GM23338 (cell line): ENCODE results near the gene CRTC1. TPM values are rescaled to one million over a fixed set of nuclear protein-coding genes. Genes with fewer than 3 reads are reported as not detected.
A peak's percentile ranks its signal among the peaks of the same experiment; 100 is the strongest.

Experiments
- ATAC-seq: fragments of 200-7000 bp; cut with Tn5 transposase; 3 replicates; pipeline ENCODE4 v1.9.1; 2020
- DNase-seq: peaks from one replicate; pipeline ENCODE4 v3.0.0-alpha.2; 2015; ENCODE audit warnings: low spot score
- H2AFZ ChIP-seq: fragments of 200-600 bp; sonication (generic); 2 replicates; pipeline ENCODE4 v1.8.0; 2016; ENCODE audit warnings: antibody characterized with exemption, mild to moderate bottlenecking, moderate library complexity
- H3F3A ChIP-seq: fragments of 200-600 bp; sonication (generic); replicated peaks from 2 replicates; pipeline ENCODE4 v1.8.0; 2017; ENCODE audit warnings: antibody characterized with exemption, mixed run types, low read depth
- H3K27ac ChIP-seq: fragments of 200-600 bp; sonication (generic); 2 replicates; pipeline ENCODE4 v1.6.1; 2016; ENCODE audit warnings: low read depth
- H3K27me3 ChIP-seq: fragments of 200-600 bp; sonication (generic); 2 replicates; pipeline ENCODE4 v1.8.0; 2016; ENCODE audit warnings: mild to moderate bottlenecking, mixed run types, moderate library complexity; ENCODE audit not compliant: insufficient read depth
- H3K36me3 ChIP-seq: fragments of 200-600 bp; sonication (generic); 2 replicates; pipeline ENCODE4 v1.8.0; 2016; ENCODE audit warnings: mild to moderate bottlenecking; ENCODE audit not compliant: insufficient read depth
- H3K4me1 ChIP-seq: fragments of 200-600 bp; sonication (generic); 2 replicates; pipeline ENCODE4 v1.8.0; 2016; ENCODE audit warnings: mild to moderate bottlenecking, moderate library complexity; ENCODE audit not compliant: insufficient read depth
- H3K4me2 ChIP-seq: fragments of 200-600 bp; sonication (generic); 2 replicates; pipeline ENCODE4 v1.7.1; 2017; ENCODE audit warnings: mixed run types
- H3K4me3 ChIP-seq: fragments of 200-600 bp; sonication (generic); 2 replicates; pipeline ENCODE4 v1.6.1; 2016; ENCODE audit warnings: mixed run types
- H3K79me2 ChIP-seq: fragments of 200-600 bp; sonication (generic); replicated peaks from 2 replicates; pipeline ENCODE4 v1.8.0; 2017; ENCODE audit warnings: mild to moderate bottlenecking; ENCODE audit not compliant: insufficient read depth
- H3K9me2 ChIP-seq: fragments of 200-600 bp; sonication (generic); 2 replicates; pipeline ENCODE4 v1.8.0; 2017; ENCODE audit not compliant: insufficient read depth
- H4K20me1 ChIP-seq: fragments of 200-600 bp; sonication (generic); replicated peaks from 2 replicates; pipeline ENCODE4 v1.8.0; 2017; ENCODE audit warnings: mild to moderate bottlenecking; ENCODE audit not compliant: insufficient read depth
- H3K27ac Mint-ChIP-seq: 2 replicates; pipeline ENCODE4 v1.8.0; 2020; ENCODE audit warnings: inconsistent platforms, mild to moderate bottlenecking, moderate library complexity, mixed read lengths
- H3K27me3 Mint-ChIP-seq: 3 replicates; pipeline ENCODE4 v1.8.0; 2022; ENCODE audit warnings: low read depth, mild to moderate bottlenecking, moderate library complexity, mixed read lengths, inconsistent platforms; ENCODE audit not compliant: insufficient read depth, poor library complexity
- H3K36me3 Mint-ChIP-seq: 3 replicates; pipeline ENCODE4 v1.8.0; 2021; ENCODE audit warnings: low read depth, mild to moderate bottlenecking, inconsistent platforms, moderate library complexity, mixed read lengths
- H3K4me1 Mint-ChIP-seq: 3 replicates; pipeline ENCODE4 v1.8.0; 2020; ENCODE audit warnings: mild to moderate bottlenecking, inconsistent platforms, mixed read lengths
- H3K4me3 Mint-ChIP-seq: 3 replicates; pipeline ENCODE4 v1.8.0; 2021; ENCODE audit warnings: moderate library complexity, mild to moderate bottlenecking, inconsistent platforms, mixed read lengths
- H3K9me3 Mint-ChIP-seq: 3 replicates; pipeline ENCODE4 v1.8.0; 2020; ENCODE audit warnings: moderate library complexity, mild to moderate bottlenecking, inconsistent platforms, mixed read lengths
- CREB1 ChIP-seq: fragments of 250-450 bp; sonication (Bioruptor Pico); IDR thresholded peaks from 2 replicates; pipeline ENCODE4 v1.5.0; 2020; ENCODE audit warnings: low read depth, mild to moderate bottlenecking, moderate library complexity
- CTCF ChIP-seq, 2 experiments: fragments of 200-600 bp in 1 of 2; sonication (generic) in 1 of 2; conservative IDR thresholded peaks; 2 replicates each; pipeline versions ENCODE4 v1.5.1 to v1.6.1; 2016 to 2017; ENCODE audit warnings: antibody characterized with exemption in 2 of 2, low read depth in 2 of 2, mild to moderate bottlenecking in 2 of 2, moderate library complexity in 1 of 2
- ETS1 ChIP-seq: IDR thresholded peaks from 2 replicates; pipeline ENCODE4 v1.6.1; 2016; ENCODE audit warnings: antibody characterized with exemption
- EZH2 ChIP-seq: fragments of 200-600 bp; sonication (generic); IDR thresholded peaks from one replicate; pipeline ENCODE4 v1.8.0; 2017; ENCODE audit warnings: antibody characterized with exemption, mild to moderate bottlenecking, low read depth; ENCODE audit not compliant: unreplicated experiment
- NANOG ChIP-seq: IDR thresholded peaks from 2 replicates; pipeline ENCODE4 v1.6.1; 2016; ENCODE audit warnings: antibody characterized with exemption, borderline replicate concordance
- REST ChIP-seq: IDR thresholded peaks from one replicate; pipeline ENCODE4 v1.6.1; 2018; ENCODE audit warnings: antibody characterized with exemption; ENCODE audit not compliant: unreplicated experiment
- STAT1 ChIP-seq: IDR thresholded peaks from one replicate; pipeline ENCODE4 v1.6.1; 2016; ENCODE audit warnings: antibody characterized with exemption; ENCODE audit not compliant: unreplicated experiment
- ZNF114 ChIP-seq: fragments of 250-450 bp; sonication (Bioruptor Pico); IDR thresholded peaks from 2 replicates; pipeline ENCODE4 v1.5.0; 2020; ENCODE audit warnings: mild to moderate bottlenecking, moderate library complexity
- polyA plus RNA-seq: library from polyadenylated mRNA; unstranded; fragments of >200 nt; fragmentation: Nextera tagmentation; extraction: Ambion mirVana; gene quantifications from 2 replicates; pipeline ENCODE4 v1.2.1, GENCODE V29; 2016
- total RNA-seq: library from RNA; depleted of rRNA; stranded (reverse); fragments of >200 nt; shearing (Covaris generic); gene quantifications from 2 replicates; pipeline ENCODE4 v1.2.3, GENCODE V29; 2014

Gene CRTC1
- total and polyA plus RNA-seq, 2 experiments from 2014 or later, result 5.4 to 8.4 TPM

GRCh38 chr19:18645035-18645511 is 38.4 kb upstream of the CRTC1 start:
- ATAC-seq (peak; percentile 32), DNase-seq (no peak)
- Histone ChIP-seq H3K79me2 (peaks cover 8% of the 10 kb centered on the region; the same call in 1 of the 2 replicates), H3F3A (no peaks in the 10 kb centered on the region; the same call in 1 of the 2 replicates), H3K27me3 (no peaks in the 10 kb centered on the region), H2AFZ (no peak overlapping the region), H3K4me2 (peak overlapping the region; percentile 48; the same call in 1 of the 2 replicates), H3K9me2 (no peaks in the 10 kb centered on the region; the same call in 1 of the 2 replicates), H4K20me1 (peaks cover 13% of the 10 kb centered on the region), H3K27ac (no peak overlapping the region), H3K4me3 (no peak overlapping the region), H3K36me3 (no peaks in the 10 kb centered on the region), H3K4me1 (peaks cover 17% of the 10 kb centered on the region; the same call in 1 of the 2 replicates)
- Mint-ChIP-seq H3K9me3 (no peaks in the 10 kb centered on the region; the same call in 2 of the 3 replicates), H3K27me3 (peaks cover 21% of the 10 kb centered on the region), H3K4me1 (peaks cover 30% of the 10 kb centered on the region), H3K36me3 (peaks cover 4% of the 10 kb centered on the region; the same call in 2 of the 3 replicates), H3K4me3 (no peak overlapping the region), H3K27ac (no peak overlapping the region)
- no peak for TF ChIP-seq EZH2

GRCh38 chr19:18646535-18647370 is 36.7 kb upstream of the CRTC1 start:
- H3K27ac Mint-ChIP-seq, result no peak overlapping the region
- H3K27ac ChIP-seq, result no peak overlapping the region
- no peaks in the 10 kb centered on the region for H3K27me3 ChIP-seq
- peaks cover 45% of the 10 kb centered on the region for H3K4me1 Mint-ChIP-seq
- H3K27me3 Mint-ChIP-seq, result peaks cover 21% of the 10 kb centered on the region
- H3F3A ChIP-seq, result peaks cover 3% of the 10 kb centered on the region; the same call in 1 of the 2 replicates
- H3K4me2 ChIP-seq, result no peak overlapping the region
- H3K4me3 Mint-ChIP-seq, result no peak overlapping the region
- H2AFZ ChIP-seq, result no peak overlapping the region
- H3K36me3 ChIP-seq, result no peaks in the 10 kb centered on the region
- H3K4me3 ChIP-seq, result no peak overlapping the region
- H4K20me1 ChIP-seq, result peaks cover 10% of the 10 kb centered on the region
- ATAC-seq (no peak), DNase-seq (no peak)
- no peaks in the 10 kb centered on the region; the same call in 1 of the 2 replicates for H3K9me2 ChIP-seq
- no peak for TF ChIP-seq CTCF (conservative IDR thresholded peaks at IDR 0.05; ENCODE audit: low read depth in 2 of 2)
- TF ChIP-seq REST, result no peak
- TF ChIP-seq ZNF114 (CRISPR knock-in tag), result no peak
- no peak for TF ChIP-seq EZH2
- TF ChIP-seq STAT1, result no peak
- TF ChIP-seq ETS1, result no peak
- TF ChIP-seq CREB1 (CRISPR knock-in tag), result no peak
- TF ChIP-seq NANOG, result no peak
- peaks cover 4% of the 10 kb centered on the region; the same call in 2 of the 3 replicates for H3K36me3 Mint-ChIP-seq
- peaks cover 8% of the 10 kb centered on the region; the same call in 1 of the 2 replicates for H3K79me2 ChIP-seq
- H3K4me1 ChIP-seq, result peaks cover 20% of the 10 kb centered on the region; the same call in 1 of the 2 replicates
- H3K9me3 Mint-ChIP-seq, result no peaks in the 10 kb centered on the region; the same call in 2 of the 3 replicates
